Measurements from ENCODE around the gene ARMH1. TPM values are rescaled to one million over a fixed set of nuclear protein-coding genes. Genes with fewer than 3 reads are reported as not detected.
A peak's percentile ranks its signal among the peaks of the same experiment; 100 is the strongest.

The ARMH1 gene
- total and polyA plus RNA-seq, 7 experiments from 2014 or later, result 32.8 to 205 (median 71.8) TPM

DNA sequence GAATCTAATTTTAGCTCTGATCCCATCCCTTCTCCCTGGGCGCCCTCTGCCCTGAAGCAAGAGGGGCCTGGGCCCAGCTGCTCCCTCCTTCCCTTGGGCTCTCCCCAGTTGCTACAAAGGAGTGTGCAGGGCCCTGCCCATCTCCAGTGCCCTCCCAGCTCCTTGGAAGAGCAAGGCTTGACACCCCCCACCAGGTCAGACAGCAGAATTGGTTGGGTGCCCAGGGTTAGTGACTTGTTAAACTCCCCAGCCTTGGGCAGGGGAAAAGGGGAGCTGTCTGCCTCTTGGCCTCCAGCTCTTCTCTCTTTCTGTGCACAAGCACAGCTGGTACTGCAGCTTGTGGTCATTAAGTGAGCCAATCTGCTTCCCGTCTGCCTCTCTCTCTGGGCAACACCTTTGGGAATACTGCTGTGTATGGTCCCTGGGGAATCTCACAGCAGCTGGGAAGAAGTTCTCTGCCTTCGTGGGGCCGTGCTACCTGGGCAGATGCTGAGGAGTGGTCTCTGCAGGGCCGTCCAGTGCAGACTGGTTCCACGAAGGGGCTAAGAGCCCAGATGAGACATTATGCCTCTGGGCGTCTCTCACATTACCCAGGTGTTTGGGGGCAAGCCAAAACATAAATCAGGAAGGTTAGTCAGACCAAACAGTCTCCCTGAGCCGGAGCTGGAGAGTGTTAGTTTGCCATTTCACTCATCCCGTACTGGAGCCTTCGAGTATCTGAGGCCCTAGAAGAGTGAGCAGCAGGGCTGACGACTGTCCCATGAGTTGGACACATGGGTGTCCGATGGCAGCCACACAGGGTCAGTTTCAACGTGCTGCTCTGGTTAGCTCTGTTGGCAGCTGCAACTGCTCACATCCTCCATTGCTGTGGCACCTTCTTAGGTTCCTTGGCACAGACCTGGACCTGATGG lies 37.6 kb upstream of the ARMH1 start:
- Histone ChIP-seq H3K27ac (ENCODE audit: low read depth, low read length) (no peak overlapping the region), H3K4me3 (ENCODE audit: low read length) (no peak overlapping the region), H3K27me3 (ENCODE audit: control insufficient read depth in 2 of 2, insufficient read depth in 2 of 2, low read length in 2 of 2) (no peaks in the 10 kb centered on the region), H3K4me1 (ENCODE audit: control insufficient read depth in 2 of 2, insufficient read depth in 2 of 2, low read length in 2 of 2) (peaks cover 8% of the 10 kb centered on the region in 2 donors), H3K9me3 (ENCODE audit: control insufficient read depth in 2 of 3, low read length in 3 of 3) (no peaks in the 10 kb centered on the region), H3K36me3 (ENCODE audit: control insufficient read depth in 2 of 3, insufficient read depth in 3 of 3, low read length in 3 of 3) (peaks cover 8 to 93% (median 31%) of the 10 kb centered on the region in 3 experiments)
- Mint-ChIP-seq H3K36me3 (peaks cover 6 to 31% (median 12%) of the 10 kb centered on the region in 5 donors), H3K4me3 (no peak overlapping the region), H3K27ac (peak overlapping the region in 3 of 9 donors; percentile 9 to 48 (median 12)), H3K4me1 (peaks cover 25 to 46% (median 33%) of the 10 kb centered on the region in 7 donors), H3K9me3 (peaks cover 0 to 2% (median 0%) of the 10 kb centered on the region in 11 donors), H3K27me3 (no peaks in the 10 kb centered on the region)
- no peak for DNase-seq
- POLR2A ChIA-PET, result no interaction called here
- intact Hi-C loops (cut with micrococcal nuclease), result loop anchor here (10.0 kb wide), 2 partner anchors 422 to 692 kb away; partner anchors contain the start of genes DMAP1 (in 1 of the 2) and IPO13 (in 1 of the 2)
- ATAC-seq, result no peak
- CTCF ChIA-PET, result interaction anchor here (4.3 kb wide), 1 partner anchor 15 kb away, joined by 18 read pairs; no protein-coding TSS in a partner anchor

DNA sequence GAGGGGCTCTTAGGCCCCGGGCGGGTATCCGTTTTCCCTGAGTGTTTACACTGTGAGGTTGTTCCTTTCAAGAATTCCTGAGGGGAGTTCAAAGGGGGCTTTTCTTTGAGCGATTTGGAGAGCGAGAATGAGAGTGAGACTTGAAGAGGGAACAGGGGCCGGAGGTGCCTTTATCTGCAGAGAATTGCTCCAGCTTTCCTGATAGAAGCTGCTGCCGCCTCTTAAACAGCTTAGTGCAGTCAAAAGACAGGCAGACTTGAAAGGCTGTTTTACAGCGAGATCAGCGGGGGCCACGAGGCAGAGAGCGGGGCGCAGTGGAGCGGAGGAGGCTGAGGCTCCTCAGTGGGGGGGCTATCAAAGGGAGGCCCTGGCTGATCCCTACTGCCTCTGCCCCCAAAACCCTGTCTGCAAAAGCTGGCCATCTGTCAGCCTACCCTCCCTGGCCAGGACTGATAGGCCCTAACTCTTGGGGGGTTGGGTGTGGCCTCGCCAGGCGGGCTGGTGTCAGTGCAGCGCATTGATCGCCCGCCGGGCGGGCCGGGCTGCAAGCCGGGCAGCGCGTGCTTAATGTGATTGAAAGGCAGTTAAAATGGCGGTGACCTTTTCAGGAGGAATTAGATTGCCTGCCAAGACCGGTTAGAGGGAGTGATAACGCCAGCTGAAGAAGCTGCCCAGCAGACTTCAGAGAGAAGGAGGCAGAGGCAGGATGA lies 36.7 kb upstream of the ARMH1 start:
- H3K4me3 ChIP-seq (ENCODE audit: low read length), result no peak overlapping the region
- no peak overlapping the region for H3K27ac ChIP-seq (ENCODE audit: low read depth, low read length)
- Mint-ChIP-seq H3K9me3 (peaks cover 0 to 2% (median 0%) of the 10 kb centered on the region in 11 donors), H3K4me3 (no peak overlapping the region), H3K36me3 (peaks cover 6 to 36% (median 12%) of the 10 kb centered on the region in 5 donors), H3K4me1 (peaks cover 27 to 39% (median 32%) of the 10 kb centered on the region in 7 donors), H3K27ac (peak overlapping the region in 3 of 9 donors; percentile 48 to 85 (median 71)), H3K27me3 (no peaks in the 10 kb centered on the region)
- H3K36me3 ChIP-seq (ENCODE audit: control insufficient read depth in 2 of 3, insufficient read depth in 3 of 3, low read length in 3 of 3), result peaks cover 8 to 97% (median 32%) of the 10 kb centered on the region in 3 experiments
- ChIA-PET POLR2A (interaction anchor here (1.2 kb wide), 1 partner anchor 10 kb away, joined by 3 read pairs; no protein-coding TSS in a partner anchor), CTCF (interaction anchor here (4.3 kb wide), 1 partner anchor 14 kb away, joined by 18 read pairs; no protein-coding TSS in a partner anchor)
- no peaks in the 10 kb centered on the region for H3K27me3 ChIP-seq (ENCODE audit: control insufficient read depth in 2 of 2, insufficient read depth in 2 of 2, low read length in 2 of 2)
- peaks cover 2 to 3% of the 10 kb centered on the region in 2 donors for H3K4me1 ChIP-seq (ENCODE audit: control insufficient read depth in 2 of 2, insufficient read depth in 2 of 2, low read length in 2 of 2)
- intact Hi-C loops (cut with micrococcal nuclease), result loop anchor here (10.0 kb wide), 2 partner anchors 423 to 693 kb away; partner anchors contain the start of genes DMAP1 (in 1 of the 2) and IPO13 (in 1 of the 2)
- ATAC-seq, result no peak
- DNase-seq, result no peak
- no peaks in the 10 kb centered on the region for H3K9me3 ChIP-seq (ENCODE audit: control insufficient read depth in 2 of 3, low read length in 3 of 3)

DNA sequence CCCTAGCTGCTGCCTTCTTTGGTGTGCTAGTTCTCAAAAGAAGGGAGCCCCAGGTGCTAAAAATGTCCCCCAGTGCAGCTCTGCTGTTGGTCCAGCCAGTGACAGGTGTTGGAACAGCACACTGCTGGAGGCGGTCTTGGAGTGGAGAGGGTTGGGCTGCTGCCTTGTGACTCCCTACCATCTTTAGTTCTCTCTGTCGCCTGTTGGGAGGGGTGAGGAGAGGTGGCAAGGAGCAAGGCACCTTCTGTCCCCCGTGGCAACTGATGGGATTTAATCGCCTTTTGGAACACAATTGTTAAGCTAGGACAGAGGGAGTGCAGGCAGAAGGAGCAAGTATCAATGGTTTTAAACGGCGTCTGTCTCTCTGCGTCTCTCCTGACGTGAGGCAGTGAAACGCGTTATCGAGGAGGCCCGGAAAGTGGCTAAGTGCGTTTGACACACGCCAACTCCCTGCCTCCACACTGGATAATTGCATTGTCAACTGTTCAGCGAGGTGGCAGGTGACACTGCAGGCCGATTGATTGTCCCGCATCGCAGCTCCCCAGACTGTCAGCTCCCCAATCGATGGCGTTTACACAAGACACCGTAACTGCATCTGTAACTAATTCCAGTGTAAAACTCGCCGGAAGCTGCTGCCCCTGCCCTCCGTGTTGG lies 34.2 kb upstream of the ARMH1 start:
- intact Hi-C loops (cut with micrococcal nuclease), result no loop called here
- no peak for DNase-seq
- Mint-ChIP-seq H3K9me3 (peaks cover 0 to 2% (median 0%) of the 10 kb centered on the region in 11 donors), H3K36me3 (peaks cover 10 to 42% (median 15%) of the 10 kb centered on the region in 5 donors), H3K27ac (peak overlapping the region in 1 of 9 donors; percentile 41), H3K27me3 (no peaks in the 10 kb centered on the region), H3K4me1 (peaks cover 6 to 24% (median 10%) of the 10 kb centered on the region in 7 donors), H3K4me3 (no peak overlapping the region)
- CTCF ChIA-PET, result no interaction called here
- no peak for ATAC-seq
- H3K36me3 ChIP-seq (ENCODE audit: control insufficient read depth in 2 of 3, insufficient read depth in 3 of 3, low read length in 3 of 3), result peaks cover 8 to 97% (median 32%) of the 10 kb centered on the region in 3 experiments
- no peak overlapping the region for H3K4me3 ChIP-seq (ENCODE audit: low read length)
- no peak overlapping the region for H3K27ac ChIP-seq (ENCODE audit: low read depth, low read length)
- POLR2A ChIA-PET, result interaction anchor here (0.7 to 1.7 kb wide), 3 partner anchors 8 to 11 kb away, joined by 3 to 5 read pairs (median 4); no protein-coding TSS in a partner anchor
- H3K4me1 ChIP-seq (ENCODE audit: control insufficient read depth in 2 of 2, insufficient read depth in 2 of 2, low read length in 2 of 2), result no peaks in the 10 kb centered on the region
- no peaks in the 10 kb centered on the region for H3K27me3 ChIP-seq (ENCODE audit: control insufficient read depth in 2 of 2, insufficient read depth in 2 of 2, low read length in 2 of 2)
- no peaks in the 10 kb centered on the region for H3K9me3 ChIP-seq (ENCODE audit: control insufficient read depth in 2 of 3, low read length in 3 of 3)

DNA sequence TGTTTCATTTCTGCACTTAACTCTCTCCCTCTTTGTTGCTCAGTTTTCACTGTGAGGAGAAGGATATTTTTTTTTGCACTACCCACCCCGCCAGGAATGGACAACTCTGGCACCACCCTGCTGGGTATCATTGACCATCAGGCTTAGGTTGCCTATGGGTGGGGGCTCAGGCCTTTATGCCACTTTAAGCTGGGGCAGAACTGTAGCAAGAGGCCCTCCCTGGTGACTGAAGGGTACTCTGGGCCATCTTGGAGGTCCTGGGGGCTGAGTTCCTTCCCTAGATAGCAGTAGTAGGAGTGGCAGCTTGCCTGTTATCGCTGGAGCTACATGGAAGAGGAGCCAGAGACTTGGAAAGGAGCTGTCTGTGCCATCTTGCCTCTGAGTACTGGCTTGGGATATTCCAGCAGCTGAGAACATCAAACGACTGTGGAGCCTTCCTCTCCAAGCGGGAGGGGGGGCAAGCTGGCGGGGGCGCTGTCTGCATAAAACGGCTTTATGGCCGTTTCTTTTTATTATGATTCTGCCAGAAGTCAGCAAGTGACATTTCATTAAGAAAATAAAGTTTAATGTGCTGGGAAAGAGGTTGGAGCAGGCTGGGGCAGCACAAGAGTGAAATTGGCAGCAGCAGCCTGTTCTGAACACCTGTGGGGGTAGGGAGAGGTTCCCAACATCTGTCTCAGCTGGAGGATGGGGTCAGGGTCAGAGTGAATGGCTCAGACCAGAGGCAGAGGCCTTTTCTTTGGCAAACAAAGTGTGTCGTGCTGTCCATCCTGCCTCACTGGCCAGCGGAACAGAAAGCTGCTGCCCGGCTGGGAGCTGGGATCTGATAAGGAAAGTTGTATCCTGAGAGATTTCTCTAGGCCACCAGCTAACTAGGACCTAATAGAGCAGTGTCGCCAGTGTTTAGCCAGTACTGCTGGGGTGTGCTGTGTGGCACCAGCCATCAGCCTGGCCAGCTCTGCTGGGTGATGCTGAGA lies 33.1 kb upstream of the ARMH1 start:
- Mint-ChIP-seq H3K4me3 (no peak overlapping the region), H3K27ac (peak overlapping the region in 3 of 9 donors; percentile 43 to 92 (median 55)), H3K36me3 (peaks cover 9 to 42% (median 13%) of the 10 kb centered on the region in 5 donors), H3K4me1 (peaks cover 4 to 18% (median 9%) of the 10 kb centered on the region in 7 donors), H3K27me3 (no peaks in the 10 kb centered on the region), H3K9me3 (peaks cover 0 to 2% (median 0%) of the 10 kb centered on the region in 11 donors)
- POLR2A ChIA-PET, result interaction anchor here (0.6 to 2.9 kb wide), 3 partner anchors 9 to 779 kb away, joined by 3 to 18 read pairs (median 3); no protein-coding TSS in a partner anchor
- ATAC-seq, result no peak
- H3K36me3 ChIP-seq (ENCODE audit: control insufficient read depth in 2 of 3, insufficient read depth in 3 of 3, low read length in 3 of 3), result peaks cover 8 to 97% (median 32%) of the 10 kb centered on the region in 3 experiments
- H3K9me3 ChIP-seq (ENCODE audit: control insufficient read depth in 2 of 3, low read length in 3 of 3), result no peaks in the 10 kb centered on the region
- no peaks in the 10 kb centered on the region for H3K4me1 ChIP-seq (ENCODE audit: control insufficient read depth in 2 of 2, insufficient read depth in 2 of 2, low read length in 2 of 2)
- H3K4me3 ChIP-seq (ENCODE audit: low read length), result no peak overlapping the region
- no peaks in the 10 kb centered on the region for H3K27me3 ChIP-seq (ENCODE audit: control insufficient read depth in 2 of 2, insufficient read depth in 2 of 2, low read length in 2 of 2)
- no peak for DNase-seq
- H3K27ac ChIP-seq (ENCODE audit: low read depth, low read length), result no peak overlapping the region
- intact Hi-C loops (cut with micrococcal nuclease), result no loop called here
- CTCF ChIA-PET, result interaction anchor here (2.6 kb wide), 1 partner anchor 11 kb away, joined by 12 read pairs; no protein-coding TSS in a partner anchor

DNA sequence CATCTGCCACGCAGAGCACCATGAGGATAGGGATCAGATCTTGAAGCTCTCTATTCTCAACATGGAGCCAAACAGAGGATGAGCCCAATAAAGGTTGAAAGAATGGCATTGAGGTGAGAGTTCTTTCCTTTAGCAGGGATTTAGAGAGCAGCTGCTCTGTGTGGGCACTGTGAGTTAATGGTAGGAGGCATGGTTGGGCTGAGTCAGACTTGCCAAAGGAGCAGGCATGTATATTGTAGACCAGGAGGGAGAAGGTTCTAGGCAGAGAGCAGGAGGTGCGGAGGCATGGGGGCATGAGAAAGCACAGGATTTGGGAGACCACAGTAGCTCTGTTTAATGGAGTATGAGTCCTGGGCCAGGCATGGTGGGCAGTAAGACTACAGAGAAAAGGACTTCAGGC lies 32.3 kb upstream of the ARMH1 start:
- Mint-ChIP-seq H3K9me3 (peaks cover 0 to 2% (median 0%) of the 10 kb centered on the region in 11 donors), H3K27me3 (no peaks in the 10 kb centered on the region), H3K4me1 (peaks cover 4 to 18% (median 9%) of the 10 kb centered on the region in 7 donors), H3K27ac (peak overlapping the region in 1 of 9 donors; percentile 55), H3K36me3 (peaks cover 9 to 48% (median 13%) of the 10 kb centered on the region in 5 donors), H3K4me3 (no peak overlapping the region)
- POLR2A ChIA-PET, result interaction anchor here (0.9 to 2.9 kb wide), 2 partner anchors 10 to 32 kb away, joined by 3 to 18 read pairs; no protein-coding TSS in a partner anchor
- intact Hi-C loops (cut with micrococcal nuclease), result no loop called here
- Histone ChIP-seq H3K4me1 (ENCODE audit: control insufficient read depth in 2 of 2, insufficient read depth in 2 of 2, low read length in 2 of 2) (no peaks in the 10 kb centered on the region), H3K27me3 (ENCODE audit: control insufficient read depth in 2 of 2, insufficient read depth in 2 of 2, low read length in 2 of 2) (no peaks in the 10 kb centered on the region), H3K27ac (ENCODE audit: low read depth, low read length) (no peak overlapping the region), H3K36me3 (ENCODE audit: control insufficient read depth in 2 of 3, insufficient read depth in 3 of 3, low read length in 3 of 3) (peaks cover 8 to 97% (median 27%) of the 10 kb centered on the region in 3 experiments), H3K4me3 (ENCODE audit: low read length) (no peak overlapping the region), H3K9me3 (ENCODE audit: control insufficient read depth in 2 of 3, low read length in 3 of 3) (no peaks in the 10 kb centered on the region)
- no peak for DNase-seq
- CTCF ChIA-PET, result interaction anchor here (2.6 kb wide), 1 partner anchor 11 kb away, joined by 12 read pairs; no protein-coding TSS in a partner anchor
- no peak for ATAC-seq

Measured in naive thymus-derived CD4-positive, alpha-beta T cell (primary cell).